MCF 10A (cell line): Measurements from ENCODE around the gene MYO1E. TPM values are rescaled to one million over a fixed set of nuclear protein-coding genes. Genes with fewer than 3 reads are reported as not detected.

Source experiments
- BruUV-seq: library from RNA; stranded (reverse); fragments of 400-500 nt; replicated peaks from 2 replicates; lab custom pipeline; 2021; lab: Mats Ljungman, UMichigan
- CTCF ChIA-PET: fragments of 300-600 bp; sonication (Branson Sonifier 250); formaldehyde crosslinking; extraction: SDS; loops from one replicate; lab custom pipeline; 2021; ENCODE audit warnings: antibody characterized with exemption, inconsistent platforms; lab: Yijun Ruan, JAX
- POLR2A ChIA-PET: fragments of 300-600, 350-650 bp; sonication (Branson Sonifier 250); formaldehyde crosslinking; extraction: SDS; loops from one replicate; lab custom pipeline; 2020; ENCODE audit warnings: antibody characterized with exemption, inconsistent platforms; lab: Yijun Ruan, JAX
- DNase-seq: peaks from one replicate; pipeline ENCODE4 v3.0.0-alpha.2; 2018; ENCODE audit not compliant: unreplicated experiment
- H3K27ac Mint-ChIP-seq: one replicate; pipeline ENCODE4 v1.8.0; 2022; ENCODE audit warnings: mild to moderate bottlenecking, low read depth, mixed read lengths; ENCODE audit not compliant: unreplicated experiment
- H3K27me3 Mint-ChIP-seq: one replicate; pipeline ENCODE4 v1.8.0; 2022; ENCODE audit warnings: mixed read lengths; ENCODE audit not compliant: insufficient read depth, unreplicated experiment
- H3K36me3 Mint-ChIP-seq: one replicate; pipeline ENCODE4 v1.8.0; 2022; ENCODE audit warnings: mild to moderate bottlenecking, moderate library complexity, mixed read lengths; ENCODE audit not compliant: insufficient read depth, unreplicated experiment
- H3K4me1 Mint-ChIP-seq: one replicate; pipeline ENCODE4 v1.8.0; 2022; ENCODE audit warnings: mixed read lengths; ENCODE audit not compliant: insufficient read depth, unreplicated experiment
- H3K4me3 Mint-ChIP-seq: one replicate; pipeline ENCODE4 v1.8.0; 2022; ENCODE audit warnings: mild to moderate bottlenecking, moderate library complexity, mixed read lengths; ENCODE audit not compliant: unreplicated experiment
- H3K9me3 Mint-ChIP-seq: one replicate; pipeline ENCODE4 v1.8.0; 2022; ENCODE audit warnings: mixed read lengths; ENCODE audit not compliant: unreplicated experiment
- intact Hi-C: fragments of 100-400 bp; cut with micrococcal nuclease; formaldehyde crosslinking; loops from 2 replicates; pipeline ENCODE4 v1.14.1; 2022
- total RNA-seq: library from RNA; stranded (reverse); gene quantifications from 2 replicates; pipeline ENCODE4 v1.2.3, GENCODE V29; 2022
- TF ChIP-seq, protein P1 (sequence below): fragments of 200-600 bp; IDR thresholded peaks from one replicate; pipeline ENCODE4 v1.8.0; 2022; ENCODE audit warnings: antibody characterized with exemption, mild to moderate bottlenecking; ENCODE audit not compliant: unreplicated experiment

MYO1E gene
- total RNA-seq, 1 experiment from 2014 or later: 121 TPM

DNA sequence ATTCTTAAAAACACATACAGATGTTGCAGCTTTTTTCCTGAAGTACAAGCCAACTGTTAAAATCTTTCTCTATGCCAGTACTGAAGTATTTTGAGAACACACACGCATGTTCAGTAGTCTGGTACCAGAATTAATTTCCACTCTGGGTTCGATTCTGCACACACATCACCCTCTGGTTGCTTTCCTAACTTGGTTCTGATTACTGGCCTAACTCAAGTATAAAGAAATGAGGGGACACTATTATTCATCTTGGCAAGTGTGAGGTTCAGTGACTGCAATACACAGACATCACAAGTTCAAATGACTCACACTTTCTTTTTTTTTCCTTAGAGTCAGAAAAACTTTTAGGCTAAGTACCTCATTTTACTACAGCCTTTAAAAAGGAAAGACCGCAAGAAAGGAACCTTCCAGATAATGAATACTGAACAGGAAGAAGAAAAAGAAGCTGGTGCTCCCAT lies 203.4 kb downstream of the MYO1E start:
- Mint-ChIP-seq H3K27ac (peak overlapping the region; percentile 98), H3K27me3 (no peaks in the 10 kb centered on the region), H3K9me3 (no peaks in the 10 kb centered on the region), H3K36me3 (peaks cover 21% of the 10 kb centered on the region), H3K4me1 (peaks cover 51% of the 10 kb centered on the region), H3K4me3 (peak overlapping the region; percentile 10)
- ChIA-PET CTCF (interaction anchor here (0.7 to 1.7 kb wide), 11 partner anchors 7 to 359 kb away, joined by 3 to 6 read pairs (median 4); no protein-coding TSS in a partner anchor), POLR2A (interaction anchor here (0.6 to 7.1 kb wide), 18 partner anchors 10 to 420 kb away, joined by 3 to 76 read pairs (median 4); partner anchors contain the start of genes ADAM10, CCNB2, MYO1E and RNF111)
- DNase-seq: peak; percentile 76
- no TSS peak for BruUV-seq
- intact Hi-C loops: loop anchor here (2.0 kb wide), 1 partner anchor 24 kb away; no protein-coding TSS in a partner anchor
- TF ChIP-seq, protein P1, sequence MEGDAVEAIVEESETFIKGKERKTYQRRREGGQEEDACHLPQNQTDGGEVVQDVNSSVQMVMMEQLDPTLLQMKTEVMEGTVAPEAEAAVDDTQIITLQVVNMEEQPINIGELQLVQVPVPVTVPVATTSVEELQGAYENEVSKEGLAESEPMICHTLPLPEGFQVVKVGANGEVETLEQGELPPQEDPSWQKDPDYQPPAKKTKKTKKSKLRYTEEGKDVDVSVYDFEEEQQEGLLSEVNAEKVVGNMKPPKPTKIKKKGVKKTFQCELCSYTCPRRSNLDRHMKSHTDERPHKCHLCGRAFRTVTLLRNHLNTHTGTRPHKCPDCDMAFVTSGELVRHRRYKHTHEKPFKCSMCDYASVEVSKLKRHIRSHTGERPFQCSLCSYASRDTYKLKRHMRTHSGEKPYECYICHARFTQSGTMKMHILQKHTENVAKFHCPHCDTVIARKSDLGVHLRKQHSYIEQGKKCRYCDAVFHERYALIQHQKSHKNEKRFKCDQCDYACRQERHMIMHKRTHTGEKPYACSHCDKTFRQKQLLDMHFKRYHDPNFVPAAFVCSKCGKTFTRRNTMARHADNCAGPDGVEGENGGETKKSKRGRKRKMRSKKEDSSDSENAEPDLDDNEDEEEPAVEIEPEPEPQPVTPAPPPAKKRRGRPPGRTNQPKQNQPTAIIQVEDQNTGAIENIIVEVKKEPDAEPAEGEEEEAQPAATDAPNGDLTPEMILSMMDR: no peak

DNA sequence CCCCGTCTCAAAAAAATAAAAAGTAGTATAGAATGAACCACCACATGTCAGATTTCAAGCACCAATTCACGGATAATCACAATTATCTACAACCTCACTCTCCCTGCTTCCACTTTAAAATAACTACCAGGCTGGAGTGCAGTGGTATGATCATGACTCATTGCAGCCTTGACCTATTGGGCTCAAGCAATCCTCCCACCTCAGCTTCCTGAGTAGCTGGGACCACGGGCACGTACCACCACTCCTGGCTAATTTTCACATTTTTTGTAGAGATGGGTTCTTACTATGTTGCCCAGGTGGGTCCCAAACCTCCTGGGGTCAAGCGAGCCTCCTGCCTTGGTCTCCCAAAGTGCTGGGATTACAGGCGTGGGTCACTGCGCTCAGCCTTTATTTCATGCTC lies 204.1 kb downstream of the MYO1E start:
- no peak overlapping the region for H3K4me3 Mint-ChIP-seq
- ChIA-PET CTCF (interaction anchor here (0.7 to 1.6 kb wide), 3 partner anchors 218 to 360 kb away, joined by 4 to 5 read pairs (median 4); no protein-coding TSS in a partner anchor), POLR2A (interaction anchor here (1.0 to 7.1 kb wide), 7 partner anchors 11 to 374 kb away, joined by 3 to 76 read pairs (median 6); partner anchors contain the start of gene MYO1E)
- H3K4me1 Mint-ChIP-seq: peaks cover 51% of the 10 kb centered on the region
- BruUV-seq: no TSS peak
- peaks cover 16% of the 10 kb centered on the region for H3K36me3 Mint-ChIP-seq
- H3K27me3 Mint-ChIP-seq: no peaks in the 10 kb centered on the region
- TF ChIP-seq, protein P1: no peak
- peak overlapping the region; percentile 98 for H3K27ac Mint-ChIP-seq
- intact Hi-C loops: loop anchor here (2.0 kb wide), 1 partner anchor 24 kb away; no protein-coding TSS in a partner anchor
- peak; percentile 41 for DNase-seq
- H3K9me3 Mint-ChIP-seq: no peaks in the 10 kb centered on the region

DNA sequence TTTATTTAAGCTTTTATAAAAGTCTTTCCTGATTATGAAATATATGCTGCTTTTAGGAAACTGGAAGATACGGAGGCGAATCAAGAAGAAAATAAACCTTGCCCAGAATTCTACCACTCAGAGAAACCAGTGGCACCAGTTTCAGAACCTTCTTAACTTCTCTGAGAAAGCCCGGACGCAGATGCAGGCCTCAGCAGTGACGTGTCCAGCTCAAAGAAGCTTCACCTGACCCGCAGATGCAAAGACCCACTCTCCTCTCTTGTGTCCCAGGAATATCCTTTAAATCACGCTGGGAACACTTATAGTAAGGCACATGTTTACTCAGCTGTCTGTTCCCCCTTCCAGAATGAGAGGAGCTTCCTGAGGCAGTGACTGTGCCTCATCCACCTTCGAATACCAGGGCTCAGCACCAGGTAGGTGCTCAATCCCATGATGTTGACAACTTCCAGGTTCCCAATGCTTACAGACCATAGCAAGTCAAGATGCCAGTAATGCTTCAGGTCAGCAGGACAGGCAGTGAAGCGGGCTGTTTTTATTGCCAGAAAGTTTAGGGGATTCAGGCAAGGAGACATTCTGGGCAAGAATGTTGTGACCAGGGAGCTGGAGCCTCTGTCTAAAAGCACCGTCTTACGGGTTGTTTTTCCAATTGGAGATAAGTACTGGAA lies 205.9 kb downstream of the MYO1E start:
- no TSS peak for BruUV-seq
- peaks cover 51% of the 10 kb centered on the region for H3K4me1 Mint-ChIP-seq
- no peaks in the 10 kb centered on the region for H3K9me3 Mint-ChIP-seq
- ChIA-PET CTCF (interaction anchor here (0.6 to 2.3 kb wide), 4 partner anchors 8 to 80 kb away, joined by 3 to 11 read pairs (median 4); no protein-coding TSS in a partner anchor), POLR2A (interaction anchor here (0.6 to 7.1 kb wide), 22 partner anchors 8 to 1133 kb away, joined by 3 to 76 read pairs (median 4); partner anchors contain the start of genes GTF2A2 and MYO1E)
- peak overlapping the region; percentile 43 for H3K4me3 Mint-ChIP-seq
- TF ChIP-seq, protein P1: no peak
- H3K27ac Mint-ChIP-seq: peak overlapping the region; percentile 99
- no peaks in the 10 kb centered on the region for H3K27me3 Mint-ChIP-seq
- DNase-seq: no peak
- peaks cover 16% of the 10 kb centered on the region for H3K36me3 Mint-ChIP-seq
- intact Hi-C loops: no loop called here

GRCh38 chr15:59166166-59166565 lies 206.5 kb downstream of the MYO1E start:
- H3K27ac Mint-ChIP-seq: peak overlapping the region; percentile 99
- TSS peak; percentile 32 for BruUV-seq
- intact Hi-C loops: no loop called here
- peaks cover 51% of the 10 kb centered on the region for H3K4me1 Mint-ChIP-seq
- CTCF ChIA-PET: interaction anchor here (0.6 to 2.3 kb wide), 9 partner anchors 8 to 335 kb away, joined by 3 to 11 read pairs (median 3); no protein-coding TSS in a partner anchor
- no peaks in the 10 kb centered on the region for H3K9me3 Mint-ChIP-seq
- peak overlapping the region; percentile 43 for H3K4me3 Mint-ChIP-seq
- POLR2A ChIA-PET: interaction anchor here (0.7 to 7.1 kb wide), 31 partner anchors 9 to 950 kb away, joined by 3 to 76 read pairs (median 4); partner anchors contain the start of genes GTF2A2, MINDY2, MYO1E and RNF111
- peaks cover 11% of the 10 kb centered on the region for H3K36me3 Mint-ChIP-seq
- no peaks in the 10 kb centered on the region for H3K27me3 Mint-ChIP-seq
- TF ChIP-seq, protein P1: no peak
- DNase-seq: peak; percentile 53
